IPS DF 19.7 (cell line): ENCODE measurements around the gene TNIK.

Experiments used
- DNase-seq: peaks from one replicate; pipeline ENCODE4 v3.0.0-alpha.2; 2013; ENCODE audit warnings: low read depth, low spot score

Gene TNIK

DNA sequence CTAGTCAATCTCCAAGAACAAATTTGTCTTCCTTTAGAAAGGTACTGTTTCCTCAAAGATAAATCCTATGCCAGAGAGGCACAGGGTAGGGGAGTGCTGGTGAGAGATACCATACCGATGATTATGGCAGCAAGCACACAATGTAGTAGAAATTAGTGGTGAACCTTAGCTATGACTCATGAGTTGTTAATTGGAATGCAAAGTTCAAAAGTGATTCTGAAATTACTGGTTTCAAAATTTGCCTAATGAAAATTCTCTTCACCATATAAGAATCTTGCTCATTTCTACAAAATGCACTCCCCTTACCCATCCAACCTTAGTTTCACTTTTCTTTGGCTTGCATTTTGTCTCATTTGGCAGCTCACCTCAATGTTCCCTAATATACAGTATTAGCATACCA is 294.2 kb downstream of the TNIK start:
- no peak for DNase-seq

DNA sequence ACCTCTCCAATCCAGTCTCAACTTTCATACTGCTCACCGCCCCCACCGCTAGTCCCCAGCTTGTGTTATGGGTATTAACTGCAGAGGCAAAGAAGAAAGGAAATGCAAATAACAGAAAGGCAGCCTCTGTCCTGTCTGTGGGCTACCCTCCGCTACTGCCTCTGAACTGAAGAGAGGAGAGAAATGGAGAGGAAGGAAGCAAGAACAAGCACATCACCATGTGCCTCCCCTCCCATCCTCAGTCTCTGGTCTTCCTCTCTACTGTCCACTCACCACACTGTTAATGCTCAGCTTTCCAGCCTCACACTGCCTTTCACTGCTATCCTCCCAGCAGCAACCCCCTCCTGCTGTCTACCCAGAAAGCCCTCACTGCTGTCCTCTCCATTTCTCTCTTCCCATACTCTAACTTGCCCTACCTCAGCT is 294.7 kb downstream of the TNIK start:
- DNase-seq = peak; percentile 28

DNA sequence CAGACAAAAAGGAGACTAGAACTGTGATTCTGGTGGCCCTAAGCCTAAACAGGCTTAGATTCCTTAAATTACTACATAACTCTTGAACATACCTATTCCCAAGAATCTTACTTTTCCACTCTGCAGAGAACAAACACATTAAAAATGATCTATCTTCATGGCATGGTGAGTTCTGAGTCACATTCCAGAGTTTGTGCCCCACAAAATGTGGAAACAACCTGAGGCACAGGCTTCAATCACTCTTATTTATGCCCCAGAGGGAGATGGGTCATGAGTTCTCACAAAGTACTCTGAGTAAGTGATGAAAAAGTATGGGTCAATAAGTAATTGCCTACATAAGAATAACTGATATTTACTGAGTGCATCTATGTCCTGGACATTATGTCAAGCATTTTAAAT is 296.1 kb downstream of the TNIK start:
- DNase-seq = no peak

- no peak for DNase-seq
These were observed 296.8 kb downstream of the TNIK start for GRCh38 chr3:171163101-171164066.

GRCh38 chr3:171160325-171160724 is 299.9 kb downstream of the TNIK start:
- DNase-seq = no peak

GRCh38 chr3:171159822-171160157 is 300.4 kb downstream of the TNIK start:
- DNase-seq = no peak

DNA sequence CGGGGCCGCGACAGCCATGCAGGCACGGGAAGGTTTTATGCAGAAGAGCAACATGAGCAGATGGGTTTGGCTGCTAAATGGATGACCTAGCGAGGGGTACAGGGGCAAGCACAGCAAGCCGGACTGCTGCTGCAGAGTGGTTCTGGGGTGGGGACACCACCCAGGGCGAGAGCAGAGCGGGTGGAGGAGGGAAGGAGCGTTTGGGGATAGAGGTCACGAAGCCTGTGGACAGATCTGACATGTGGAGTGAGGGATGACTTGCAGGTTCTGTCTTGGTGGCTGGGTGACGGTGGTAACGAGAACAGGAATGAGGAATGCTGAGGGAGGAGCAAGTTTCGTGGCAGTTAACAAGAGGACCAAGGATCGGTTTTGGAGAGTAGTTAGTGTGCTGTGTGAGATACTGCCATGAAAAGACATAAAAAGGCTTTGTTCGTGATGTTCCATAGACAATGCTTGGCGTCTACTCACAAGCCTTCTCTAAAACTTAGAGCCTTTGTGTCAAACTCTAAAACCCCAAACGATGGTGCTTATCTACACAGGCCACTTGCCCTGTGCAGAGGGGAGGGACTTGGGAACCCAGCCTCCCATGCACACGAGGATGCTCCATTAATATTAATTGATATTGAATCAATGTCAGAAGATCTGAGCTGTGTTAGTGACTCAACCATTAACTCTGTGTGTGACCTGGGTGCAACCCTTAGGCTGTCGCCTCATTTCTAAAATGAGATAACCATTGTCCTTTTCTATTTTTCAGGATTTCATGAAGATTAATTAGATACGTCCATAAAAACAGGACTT is 301.0 kb downstream of the TNIK start:
- DNase-seq = no peak

DNA sequence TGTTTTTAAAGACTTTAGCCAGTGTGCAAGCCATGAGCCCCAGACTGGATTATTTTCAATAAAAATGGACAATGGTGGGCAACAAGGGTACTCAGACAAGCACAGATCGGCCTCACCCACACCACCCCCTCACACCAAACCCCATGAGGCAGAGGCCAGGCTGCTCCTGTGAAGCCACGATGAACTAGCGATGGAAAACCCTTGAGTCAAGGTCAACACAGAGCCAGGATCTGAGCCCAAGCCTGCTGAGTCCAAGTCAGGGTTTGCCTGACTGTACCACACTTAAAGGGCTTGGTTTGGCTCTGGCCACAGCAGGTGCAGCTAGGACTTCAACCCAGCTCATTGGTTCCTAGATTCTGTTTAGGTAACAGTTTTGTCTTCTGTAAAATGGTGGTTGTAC is 302.2 kb downstream of the TNIK start:
- DNase-seq = no peak

GRCh38 chr3:171157286-171157685 is 302.9 kb downstream of the TNIK start:
- no peak for DNase-seq

DNA sequence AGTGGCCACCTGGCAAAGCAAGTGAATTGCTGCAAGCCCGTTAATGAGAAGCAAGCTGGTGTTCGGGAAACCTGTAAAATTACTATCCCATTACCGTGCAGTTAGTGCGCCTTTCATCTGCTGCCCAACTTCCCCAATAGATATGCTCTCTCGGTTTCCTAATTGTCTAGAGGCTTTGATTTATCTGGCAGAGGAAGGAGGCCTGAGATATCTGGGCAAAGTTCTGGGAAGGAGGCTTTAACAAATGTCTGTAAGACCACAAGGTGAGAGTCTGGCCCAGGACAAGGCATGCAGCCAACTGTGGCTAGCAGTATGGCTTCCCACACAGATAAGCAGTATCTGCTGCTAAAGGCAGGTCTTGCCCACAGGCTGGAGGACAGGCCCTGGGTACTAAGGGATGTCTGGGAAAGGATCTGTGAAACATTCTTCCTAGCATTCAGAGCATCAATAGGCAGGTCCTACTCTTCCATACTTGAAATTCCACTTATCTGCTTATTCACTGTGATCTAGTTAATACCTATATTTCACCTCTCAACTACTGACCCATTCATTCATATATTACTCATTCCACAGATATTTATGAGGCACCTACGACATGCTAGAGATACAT is 303.7 kb downstream of the TNIK start:
- DNase-seq = no peak

GRCh38 chr3:171155122-171155700 is 305.0 kb downstream of the TNIK start:
- DNase-seq = no peak

DNA sequence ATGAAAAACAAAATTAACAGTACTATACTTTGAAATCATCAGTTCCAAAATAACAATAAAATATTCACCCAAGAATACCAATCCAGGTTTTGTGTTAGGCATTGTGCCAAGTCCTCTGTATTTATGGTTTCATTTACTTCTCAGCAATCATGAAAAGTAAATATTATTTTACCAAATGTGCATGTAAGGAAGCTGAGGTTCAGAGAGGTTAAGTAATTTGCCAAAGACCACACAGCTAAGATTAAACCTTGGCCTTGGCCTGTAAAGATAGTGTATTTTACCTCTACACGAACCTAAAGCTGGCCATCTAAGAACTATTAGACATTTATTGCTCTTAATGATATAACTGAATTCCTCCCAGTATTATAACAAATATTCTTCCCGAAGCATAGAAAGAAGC is 309.3 kb downstream of the TNIK start:
- DNase-seq = no peak

DNA sequence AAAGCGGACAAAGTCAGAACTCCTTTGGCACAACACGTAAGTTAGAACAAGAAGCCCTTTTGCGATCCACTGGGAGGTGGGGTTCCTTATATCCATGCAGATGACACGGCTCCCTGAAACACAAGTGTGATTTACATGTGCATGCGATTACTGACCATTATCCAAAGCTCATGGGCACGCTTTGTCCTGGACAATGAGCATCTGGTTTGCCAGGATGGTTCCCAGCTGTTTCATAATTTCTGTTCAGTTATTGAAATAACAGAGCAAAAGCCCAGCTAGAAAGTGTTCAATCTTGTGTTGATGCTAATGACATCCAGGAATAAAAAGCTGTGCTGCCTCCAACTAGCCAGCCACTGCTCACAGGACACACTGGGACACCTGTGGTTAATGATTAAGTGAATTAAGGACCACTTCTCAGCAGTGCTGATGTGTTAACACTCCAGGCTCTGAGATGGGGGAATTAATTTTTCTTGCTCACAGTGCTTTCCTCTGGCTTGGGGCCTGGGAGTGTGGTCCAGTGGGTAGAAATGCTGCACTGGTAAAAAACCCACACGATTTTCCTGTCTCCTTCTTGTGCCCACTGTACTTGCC is 310.6 kb downstream of the TNIK start:
- DNase-seq = no peak

DNA sequence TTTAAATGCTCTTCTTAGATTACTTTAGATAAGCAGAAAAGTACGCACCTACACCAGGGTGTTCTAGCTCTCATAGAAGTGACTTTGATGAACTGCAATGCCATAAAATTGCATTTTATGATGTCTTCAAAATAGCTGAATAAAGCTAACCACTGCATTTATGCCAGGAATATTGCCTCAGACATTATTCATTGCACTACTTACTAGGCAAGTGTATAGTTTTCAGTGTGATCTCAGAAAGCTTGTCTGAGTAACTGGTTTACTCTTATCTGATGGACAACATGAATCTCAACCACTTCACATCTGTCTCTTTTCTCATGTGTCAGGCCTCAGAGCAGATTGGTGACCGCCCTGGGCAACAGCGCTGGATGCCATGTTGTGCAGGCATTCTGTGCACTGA is 314.4 kb downstream of the TNIK start:
- DNase-seq = no peak

DNA sequence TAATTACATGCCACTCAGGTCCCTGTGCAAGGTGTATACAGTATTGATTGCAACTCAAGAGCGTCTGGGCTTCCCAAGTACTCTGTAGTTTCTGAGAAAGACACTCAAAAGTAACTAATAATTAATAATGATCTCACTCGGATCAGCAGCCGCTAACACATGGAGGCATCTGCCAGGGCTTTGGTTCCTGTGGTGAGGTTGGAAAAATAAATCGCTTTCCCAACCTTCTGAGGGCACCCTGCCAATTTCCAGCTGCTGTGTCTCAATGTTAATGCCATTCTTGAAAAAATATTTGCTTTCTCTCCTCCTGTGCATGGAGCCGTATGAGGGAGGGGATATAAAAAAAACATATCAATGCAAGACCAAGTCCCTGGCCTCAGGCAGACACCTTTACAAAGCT is 317.2 kb downstream of the TNIK start:
- DNase-seq = no peak

DNA sequence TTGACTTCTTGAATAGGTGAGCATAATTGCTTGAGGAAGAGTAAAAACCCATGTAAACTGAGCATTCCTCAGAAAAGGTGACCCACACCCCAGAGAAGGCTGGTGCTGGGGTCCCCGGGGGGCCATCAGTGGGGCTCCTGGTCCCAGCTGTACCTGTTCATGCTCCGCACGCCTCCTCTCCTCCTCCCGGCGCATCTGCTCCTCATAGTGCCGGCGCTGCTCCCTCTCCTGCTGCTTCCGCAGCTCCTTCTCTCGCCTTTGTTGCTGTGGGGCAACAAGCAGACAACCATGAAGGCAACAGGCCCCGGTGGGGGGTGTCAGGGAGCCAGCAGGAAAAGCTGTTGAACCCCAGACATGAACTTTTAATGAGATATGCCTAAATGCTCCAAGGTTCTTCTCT is 320.0 kb downstream of the TNIK start:
- no peak for DNase-seq

DNA sequence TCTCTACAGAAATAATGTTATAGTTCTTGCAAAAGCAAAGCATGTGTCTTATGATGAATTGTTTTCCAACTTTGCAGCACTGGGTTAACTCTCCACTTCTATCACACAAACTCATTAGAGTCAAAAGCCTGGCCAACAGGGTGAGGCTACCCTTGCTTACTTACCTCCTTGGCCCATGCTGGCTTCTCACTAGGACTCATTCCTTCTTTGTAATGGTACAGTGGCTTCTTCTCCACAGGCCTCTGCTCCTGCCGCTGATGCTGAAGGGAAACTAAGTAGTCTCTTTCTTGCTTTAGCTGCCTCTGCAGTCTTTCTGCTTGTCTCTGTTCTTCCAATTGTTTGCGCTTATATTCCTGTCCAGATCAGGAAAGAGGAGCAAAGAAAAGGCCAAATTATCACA is 322.2 kb downstream of the TNIK start:
- DNase-seq = no peak

DNA sequence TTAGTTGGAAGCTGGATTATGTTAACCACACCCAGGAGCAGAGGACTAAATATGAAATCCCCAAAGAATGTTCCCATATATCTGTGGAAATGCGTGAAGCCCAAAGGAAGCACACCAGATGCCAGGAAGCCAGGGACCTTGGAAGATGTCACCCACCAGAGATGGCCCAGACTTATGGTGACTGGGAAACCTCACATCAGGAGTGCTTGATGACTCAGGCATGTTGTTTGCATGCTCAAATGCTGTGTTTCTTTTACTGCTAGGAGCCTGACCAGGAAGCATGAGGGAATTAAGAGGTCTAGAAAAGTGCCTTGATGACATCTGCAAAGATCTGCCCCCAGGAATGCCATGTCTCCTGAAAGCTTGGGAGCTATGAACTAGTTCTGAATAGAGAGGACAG is 324.7 kb downstream of the TNIK start:
- no peak for DNase-seq

GRCh38 chr3:171133796-171134569 is 326.2 kb downstream of the TNIK start:
- DNase-seq = no peak

DNA sequence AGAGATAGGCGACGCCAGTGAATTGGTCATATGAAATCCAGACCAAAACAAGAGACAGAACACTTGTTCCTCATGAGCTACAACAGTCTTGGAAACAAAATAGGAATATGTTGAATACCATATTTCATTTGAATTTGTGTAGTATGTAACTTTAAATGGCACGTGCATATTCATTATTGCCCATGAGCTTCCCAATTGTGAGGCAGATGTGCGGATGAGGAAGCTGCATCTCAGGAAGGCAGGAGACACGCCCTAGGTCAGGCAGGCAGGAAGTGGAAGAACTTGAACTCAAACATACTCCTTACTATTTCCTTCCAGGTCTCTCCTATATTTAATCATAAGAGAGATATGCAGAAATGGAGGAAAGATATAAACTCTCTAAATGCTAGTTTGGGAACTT is 326.9 kb downstream of the TNIK start:
- DNase-seq = no peak

- no peak for DNase-seq
These were observed 327.3 kb downstream of the TNIK start for GRCh38 chr3:171132873-171133272.
